DMS53 (cell line): Measurements from ENCODE around the gene KREMEN2.
A peak's percentile ranks its signal among the peaks of the same experiment; 100 is the strongest.
"Not testable (repeated sequence)": the region's sequence is repeated elsewhere in the genome, so short reads cannot be mapped to it uniquely, and the experiment has no call there.

ENCODE experiments used
- DNase-seq: peaks from one replicate; lab custom pipeline; 2025; lab: John Stamatoyannopoulos, UW

The KREMEN2 gene

GRCh38 chr16:2963723-2964474 is at the start of gene KREMEN2:
KREMEN2 (plus strand) TSS chr16:2964275; CDS start chr16:2964521, 246 bp downstream.
- DNase-seq: peak; percentile 94

GRCh38 chr16:2915196-2915929 is 48.7 kb upstream of the KREMEN2 start:
- DNase-seq: no peak

GRCh38 chr16:2919511-2920255 is 44.4 kb upstream of the KREMEN2 start:
- peak; percentile 54 for DNase-seq

GRCh38 chr16:2923481-2923880 is 40.6 kb upstream of the KREMEN2 start:
- DNase-seq: no peak

GRCh38 chr16:2924901-2925755 is 38.9 kb upstream of the KREMEN2 start:
- no peak for DNase-seq

GRCh38 chr16:2925951-2926649 is 38.0 kb upstream of the KREMEN2 start:
- no peak for DNase-seq

- DNase-seq: no peak
These were observed 37.5 kb upstream of the KREMEN2 start for GRCh38 chr16:2926650-2926999.

- DNase-seq: peak; percentile 87
These were observed 36.9 kb upstream of the KREMEN2 start for GRCh38 chr16:2927010-2927646.

GRCh38 chr16:2928151-2928550 is 35.9 kb upstream of the KREMEN2 start:
- not testable (repeated sequence) for DNase-seq

GRCh38 chr16:2928796-2929195 is 35.3 kb upstream of the KREMEN2 start:
- no peak for DNase-seq

- DNase-seq: no peak
These were observed 34.4 kb upstream of the KREMEN2 start for GRCh38 chr16:2929693-2930092.

GRCh38 chr16:2930236-2930635 is 33.8 kb upstream of the KREMEN2 start:
- no peak for DNase-seq

GRCh38 chr16:2931231-2931914 is 32.7 kb upstream of the KREMEN2 start:
- not testable (repeated sequence) for DNase-seq

- DNase-seq: no peak
These were observed 30.9 kb upstream of the KREMEN2 start for GRCh38 chr16:2933136-2933535.

GRCh38 chr16:2933701-2934100 is 30.4 kb upstream of the KREMEN2 start:
- no peak for DNase-seq

- peak; percentile 15 for DNase-seq
These were observed 29.6 kb upstream of the KREMEN2 start for GRCh38 chr16:2934450-2934849.

GRCh38 chr16:2936436-2937011 is 27.6 kb upstream of the KREMEN2 start:
- no peak for DNase-seq

- DNase-seq: no peak
These were observed 26.9 kb upstream of the KREMEN2 start for GRCh38 chr16:2937170-2937569.

GRCh38 chr16:2938206-2938605 is 25.9 kb upstream of the KREMEN2 start:
- DNase-seq: no peak

GRCh38 chr16:2939968-2940367 is 24.1 kb upstream of the KREMEN2 start:
- no peak for DNase-seq
